Measurements from ENCODE around the gene USP24. TPM values are rescaled to one million over a fixed set of nuclear protein-coding genes. Genes with fewer than 3 reads are reported as not detected.

The USP24 gene
- total RNA-seq, 1 experiment from 2014 or later, result 54.6 TPM

DNA sequence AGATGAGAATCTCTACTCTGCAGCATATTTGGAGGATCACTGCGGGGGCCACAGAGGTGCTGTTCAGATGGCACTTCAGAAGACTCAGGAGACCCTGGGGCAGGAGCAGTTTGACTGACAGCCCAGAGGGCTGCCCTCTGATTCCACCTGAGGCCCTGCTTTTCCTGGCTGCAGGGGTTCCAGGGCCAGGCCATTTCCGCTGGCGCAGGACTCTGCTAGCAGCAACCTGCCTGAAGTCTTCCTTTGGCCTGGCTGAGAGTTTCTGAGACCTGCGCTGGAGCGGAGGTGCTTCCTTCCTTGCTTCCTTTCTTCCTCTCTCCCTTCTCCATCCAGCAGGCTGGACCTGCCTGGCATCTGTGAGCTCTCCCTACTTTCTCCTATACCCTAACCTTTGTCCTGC, 164.0 kb downstream of the USP24 start:
- DNase-seq (ENCODE audit: low spot score), result no peak

GRCh38 chr1:55050283-55050682, 164.9 kb downstream of the USP24 start:
- ChIA-PET CTCF (no interaction called here), POLR2A (ENCODE audit: low non-redundant PET) (no interaction called here)
- Histone ChIP-seq H3K27ac (ENCODE audit: low read depth, low read length, poor library complexity, severe bottlenecking) (peak overlapping the region; percentile 37), H3K36me3 (ENCODE audit: insufficient read depth, low read length, poor library complexity, severe bottlenecking) (peaks cover 84% of the 10 kb centered on the region), H3K4me1 (ENCODE audit: insufficient read depth, low read length, poor library complexity, severe bottlenecking) (peaks cover 13% of the 10 kb centered on the region), H3K4me3 (ENCODE audit: low read depth, low read length, poor library complexity, severe bottlenecking) (no peak overlapping the region), H3K9me3 (ENCODE audit: low read depth, low read length, poor library complexity, severe bottlenecking) (no peaks in the 10 kb centered on the region), H3K27me3 (replicated peaks; ENCODE audit: insufficient read depth, low read depth, low read length, poor library complexity) (no peaks in the 10 kb centered on the region)
- BruUV-seq (replicated peaks), result no TSS peak
- TF ChIP-seq EZH2 (IDR thresholded peaks at IDR 0.05; ENCODE audit: borderline replicate concordance, low read depth, low read length, poor library complexity, severe bottlenecking) (no peak), CTCF (conservative IDR thresholded peaks at IDR 0.05; ENCODE audit: low read depth, low read length) (no peak)
- DNase-seq (ENCODE audit: low spot score), result peak; percentile 52
- intact Hi-C loops (cut with micrococcal nuclease; ENCODE audit: unreplicated experiment), result no loop called here

More for the DNA sequence above, 164.0 kb downstream of the USP24 start:
- no peak for TF ChIP-seq EZH2 (IDR thresholded peaks at IDR 0.05; ENCODE audit: borderline replicate concordance, low read depth, low read length, poor library complexity, severe bottlenecking)
- TF ChIP-seq CTCF (conservative IDR thresholded peaks at IDR 0.05; ENCODE audit: low read depth, low read length), result no peak
- CTCF ChIA-PET, result interaction anchor here (1.1 kb wide), 1 partner anchor 29 kb away, joined by 3 read pairs; no protein-coding TSS in a partner anchor
- intact Hi-C loops (cut with micrococcal nuclease; ENCODE audit: unreplicated experiment), result no loop called here
- Histone ChIP-seq H3K4me1 (ENCODE audit: insufficient read depth, low read length, poor library complexity, severe bottlenecking) (peaks cover 13% of the 10 kb centered on the region), H3K9me3 (ENCODE audit: low read depth, low read length, poor library complexity, severe bottlenecking) (no peaks in the 10 kb centered on the region), H3K4me3 (ENCODE audit: low read depth, low read length, poor library complexity, severe bottlenecking) (no peak overlapping the region), H3K27me3 (replicated peaks; ENCODE audit: insufficient read depth, low read depth, low read length, poor library complexity) (no peaks in the 10 kb centered on the region), H3K36me3 (ENCODE audit: insufficient read depth, low read length, poor library complexity, severe bottlenecking) (peaks cover 83% of the 10 kb centered on the region), H3K27ac (ENCODE audit: low read depth, low read length, poor library complexity, severe bottlenecking) (no peak overlapping the region)
- POLR2A ChIA-PET (ENCODE audit: low non-redundant PET), result no interaction called here
- BruUV-seq (replicated peaks), result no TSS peak

DNA sequence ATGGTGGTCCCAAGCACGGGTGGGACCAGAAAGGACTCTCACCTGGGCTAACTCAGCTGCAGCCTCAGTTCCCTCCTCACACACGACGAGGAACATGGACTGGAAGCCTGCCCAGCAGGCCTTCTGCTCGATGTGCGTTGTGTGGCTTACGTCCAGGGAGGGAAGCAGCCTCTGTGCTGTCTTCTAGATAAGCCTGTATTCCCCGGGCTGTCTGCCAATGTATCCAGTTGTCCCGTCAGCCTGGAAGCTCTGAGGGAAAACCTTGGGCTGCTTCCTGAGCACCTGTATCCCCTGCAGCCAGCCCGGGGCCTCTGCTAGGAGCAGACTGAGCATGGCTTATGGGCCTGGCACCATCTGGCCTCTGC, 165.3 kb downstream of the USP24 start:
- intact Hi-C loops (cut with micrococcal nuclease; ENCODE audit: unreplicated experiment), result no loop called here
- POLR2A ChIA-PET (ENCODE audit: low non-redundant PET), result no interaction called here
- Histone ChIP-seq H3K4me1 (ENCODE audit: insufficient read depth, low read length, poor library complexity, severe bottlenecking) (peaks cover 13% of the 10 kb centered on the region), H3K27ac (ENCODE audit: low read depth, low read length, poor library complexity, severe bottlenecking) (peak overlapping the region; percentile 37), H3K4me3 (ENCODE audit: low read depth, low read length, poor library complexity, severe bottlenecking) (no peak overlapping the region), H3K9me3 (ENCODE audit: low read depth, low read length, poor library complexity, severe bottlenecking) (no peaks in the 10 kb centered on the region), H3K36me3 (ENCODE audit: insufficient read depth, low read length, poor library complexity, severe bottlenecking) (peaks cover 86% of the 10 kb centered on the region), H3K27me3 (replicated peaks; ENCODE audit: insufficient read depth, low read depth, low read length, poor library complexity) (no peaks in the 10 kb centered on the region)
- TF ChIP-seq CTCF (conservative IDR thresholded peaks at IDR 0.05; ENCODE audit: low read depth, low read length), result no peak
- no peak for TF ChIP-seq EZH2 (IDR thresholded peaks at IDR 0.05; ENCODE audit: borderline replicate concordance, low read depth, low read length, poor library complexity, severe bottlenecking)
- no peak for DNase-seq (ENCODE audit: low spot score)
- CTCF ChIA-PET, result no interaction called here
- no TSS peak for BruUV-seq (replicated peaks)
